Fibroblast of skin of scalp (primary cell): ENCODE data around the gene CCDC158.

ENCODE experiments used
- DNase-seq: peaks from one replicate; pipeline ENCODE4 v3.0.0-alpha.2; 2013

The CCDC158 gene

GRCh38 chr4:76276813-76277212 is 144.1 kb downstream of the CCDC158 start:
- no peak for DNase-seq

GRCh38 chr4:76275486-76276124 is 145.3 kb downstream of the CCDC158 start:
- DNase-seq = peak; percentile 22

DNA sequence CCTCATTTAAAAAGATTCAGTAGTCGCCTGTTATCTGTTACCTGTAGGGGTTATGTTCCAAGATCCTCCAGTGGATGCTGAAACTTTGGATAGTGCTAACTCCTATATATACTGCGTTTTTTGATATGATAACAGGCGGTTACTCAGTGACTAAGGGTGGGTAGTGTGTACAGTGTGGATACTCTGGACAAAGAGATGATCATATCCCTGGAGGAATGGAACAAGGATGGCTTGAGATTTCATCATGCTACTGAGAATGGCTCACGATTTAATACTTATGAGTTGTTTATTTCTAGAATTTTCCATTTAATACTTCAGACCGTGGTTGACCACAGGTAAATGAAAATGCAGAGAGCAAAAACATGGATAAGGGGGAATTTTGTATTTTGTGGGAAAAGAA is 147.9 kb downstream of the CCDC158 start:
- DNase-seq = peak; percentile 6

DNA sequence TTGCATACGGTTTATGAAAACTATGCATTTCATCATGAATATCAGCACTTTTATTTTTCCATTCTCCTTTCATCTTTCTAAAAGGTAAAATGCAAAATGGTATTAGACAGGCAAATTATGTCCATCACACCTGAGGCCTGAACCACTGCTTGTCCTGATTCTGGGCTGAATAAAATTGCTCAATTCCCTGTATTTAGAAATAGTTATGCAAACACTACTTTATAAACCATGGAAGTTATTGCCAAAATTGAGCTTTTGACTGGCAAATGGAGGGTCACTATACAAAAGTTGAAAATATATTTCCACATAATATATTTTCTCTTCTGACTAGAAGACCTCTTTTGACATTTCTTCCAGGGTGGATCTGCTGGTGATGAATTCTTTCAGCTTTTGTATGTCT is 148.4 kb downstream of the CCDC158 start:
- no peak for DNase-seq

GRCh38 chr4:76272073-76272472 is 148.9 kb downstream of the CCDC158 start:
- no peak for DNase-seq

GRCh38 chr4:76271248-76271647 is 149.7 kb downstream of the CCDC158 start:
- no peak for DNase-seq

DNA sequence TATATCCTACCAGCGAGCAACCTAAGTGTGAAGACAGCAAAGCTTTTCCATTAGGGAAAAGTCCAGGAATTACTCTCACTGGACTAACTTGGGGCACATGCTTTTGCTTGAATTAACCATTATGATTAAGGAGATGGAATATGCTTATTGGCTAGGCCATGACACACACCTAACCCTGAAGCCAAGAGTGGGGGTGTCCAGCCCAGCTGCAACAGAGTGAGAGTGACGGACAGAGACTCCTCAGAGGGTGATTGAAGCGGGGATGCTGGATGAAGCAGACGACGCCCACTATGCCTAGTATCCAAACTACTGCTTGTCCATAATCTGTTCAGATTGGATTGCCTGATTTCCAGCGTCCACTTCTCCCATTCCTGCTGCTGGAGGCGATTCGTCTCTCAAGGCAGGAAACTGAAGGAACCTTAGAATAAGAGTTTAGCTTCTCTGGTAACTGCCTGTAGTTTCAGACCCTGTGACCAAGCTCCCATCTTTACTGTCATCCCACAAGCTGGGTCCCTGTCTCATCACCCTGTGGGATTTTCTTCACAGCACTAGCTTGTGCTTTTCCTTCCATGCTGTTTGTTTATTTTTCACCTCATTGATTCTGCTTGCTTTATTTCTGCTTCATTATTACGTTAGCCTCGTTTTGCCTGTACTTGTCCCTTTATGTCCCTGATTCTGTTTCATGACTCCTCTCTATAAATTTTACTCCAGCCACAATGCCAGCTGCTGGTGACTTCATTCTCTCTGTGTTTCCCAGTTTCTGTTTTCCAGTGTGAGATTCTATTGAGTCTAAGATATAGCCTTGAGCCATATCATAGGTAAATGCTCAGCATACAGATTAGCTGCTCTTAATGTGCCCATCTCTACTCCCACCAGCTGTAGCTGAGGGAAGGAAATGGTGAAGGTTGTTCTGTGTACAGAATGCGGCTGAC is 150.4 kb downstream of the CCDC158 start:
- no peak for DNase-seq

- DNase-seq = no peak
These were observed 153.1 kb downstream of the CCDC158 start for GRCh38 chr4:76267811-76268210.

DNA sequence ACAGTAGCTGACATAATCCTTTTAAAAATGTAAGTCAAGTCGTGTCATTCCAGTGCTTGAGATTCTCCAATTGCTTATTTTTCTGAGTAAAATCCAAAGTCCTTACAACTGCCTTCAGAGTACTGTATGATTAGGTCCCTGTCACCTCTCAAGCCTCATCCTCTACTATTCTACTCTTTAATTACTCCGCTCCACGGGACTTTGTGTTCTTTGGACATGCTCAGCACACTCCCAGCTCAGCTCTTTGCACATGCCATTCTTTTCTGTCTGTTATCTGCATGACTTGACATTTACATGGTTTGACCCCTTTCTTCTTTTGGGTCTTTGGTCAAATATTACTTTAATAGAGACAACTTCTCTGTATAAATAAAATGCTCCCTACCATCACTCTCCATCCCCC is 154.3 kb downstream of the CCDC158 start:
- no peak for DNase-seq

DNA sequence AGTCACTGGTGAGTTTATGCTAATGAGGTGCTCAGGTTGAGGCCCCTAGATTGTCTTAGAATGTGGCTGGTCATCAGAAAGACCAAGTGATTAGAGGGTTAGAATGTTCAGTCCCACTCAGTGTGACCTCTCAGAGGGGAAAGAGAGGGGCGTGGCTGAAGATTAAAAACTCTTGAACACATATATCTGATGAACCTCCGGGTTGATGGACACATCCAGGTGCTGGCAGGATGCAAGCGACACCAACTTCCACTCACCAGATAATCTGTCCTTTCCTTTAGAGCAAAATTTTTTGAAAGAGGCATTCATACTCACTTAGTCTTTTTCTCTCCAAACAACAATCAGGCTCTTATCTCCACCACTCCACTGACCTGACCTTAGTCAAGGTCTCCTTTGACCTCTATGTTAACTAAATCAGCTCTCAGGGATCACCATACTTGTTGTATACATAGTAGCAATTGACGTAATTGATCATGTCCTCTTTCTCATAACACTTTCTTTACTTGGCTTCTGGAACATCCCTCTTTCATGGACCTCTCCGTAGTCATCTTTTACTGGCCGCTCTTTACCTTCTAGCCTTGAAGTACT is 155.2 kb downstream of the CCDC158 start:
- DNase-seq = no peak
